H1 (cell line): ENCODE data around the gene KLHL40. TPM values are rescaled to one million over a fixed set of nuclear protein-coding genes. Genes with fewer than 3 reads are reported as not detected.

Experiments
- CTCF ChIA-PET: fragments of 300-600 bp; sonication (Branson Sonifier 250); formaldehyde crosslinking; loops from one replicate; lab custom pipeline; 2021; ENCODE audit not compliant: partially characterized antibody; lab: Charles Lee
- POLR2A ChIA-PET: fragments of 300-600 bp; sonication (Branson Sonifier 250); formaldehyde crosslinking; loops from one replicate; lab custom pipeline; 2021; ENCODE audit warnings: inconsistent platforms; ENCODE audit not compliant: partially characterized antibody; lab: Charles Lee
- DNase-seq, 2 experiments: peaks; one replicate each; pipeline versions ENCODE4 v3.0.0 to v3.0.0-alpha.2; 2010 to 2022; ENCODE audit warnings: low spot score in 2 of 2, low read depth in 1 of 2, mixed read lengths in 1 of 2
- FAIRE-seq: peaks from 2 replicates; lab custom pipeline; 2011; peaks lifted over from hg19 to GRCh38; lab: Jason Lieb, UNC
- H2AFZ ChIP-seq: 2 replicates; pipeline ENCODE4 v1.8.1; 2012; ENCODE audit warnings: low read length, inconsistent platforms
- H2AK5ac ChIP-seq: 2 replicates; pipeline ENCODE4 v1.6.1; 2013; ENCODE audit warnings: low read depth, low read length
- H2BK120ac ChIP-seq: replicated peaks from 2 replicates; pipeline ENCODE3; 2013; ENCODE audit warnings: low read depth, low read length, inconsistent platforms
- H2BK12ac ChIP-seq: 2 replicates; pipeline ENCODE4 v1.6.1; 2013; ENCODE audit warnings: low read depth, low read length
- H2BK15ac ChIP-seq: 2 replicates; pipeline ENCODE4 v1.6.1; 2013; ENCODE audit warnings: low read length
- H2BK20ac ChIP-seq: 2 replicates; pipeline ENCODE4 v1.6.1; 2013; ENCODE audit warnings: low read length
- H2BK5ac ChIP-seq: 2 replicates; pipeline ENCODE4 v1.6.1; 2013; ENCODE audit warnings: low read depth, low read length
- H3K14ac ChIP-seq: 2 replicates; pipeline ENCODE4 v1.6.1; 2013; ENCODE audit warnings: inconsistent platforms; ENCODE audit not compliant: insufficient read length
- H3K18ac ChIP-seq: 2 replicates; pipeline ENCODE4 v1.6.1; 2013; ENCODE audit warnings: low read length; ENCODE audit errors: extremely low read depth
- H3K23ac ChIP-seq: 2 replicates; pipeline ENCODE4 v1.6.1; 2013; ENCODE audit warnings: inconsistent platforms; ENCODE audit not compliant: insufficient read length
- H3K23me2 ChIP-seq: 2 replicates; pipeline ENCODE4 v1.6.1; 2013; ENCODE audit warnings: low read depth, low read length
- H3K27ac ChIP-seq: 2 replicates; pipeline ENCODE4 v1.6.1; 2011; ENCODE audit warnings: low read depth, low read length, inconsistent platforms
- H3K27me3 ChIP-seq, 4 experiments: replicated peaks in 1 of 4; 1 replicate in 1 of 4; 2 replicates in 3 of 4; pipeline versions ENCODE4 v1.6.1 to v1.8.1; 2011 to 2013; ENCODE audit warnings: low read length in 3 of 4, mild to moderate bottlenecking in 3 of 4, inconsistent platforms in 2 of 4, mixed read lengths in 2 of 4, moderate library complexity in 1 of 4; ENCODE audit not compliant: control insufficient read depth in 3 of 4, insufficient read depth in 3 of 4; ENCODE audit errors: extremely low read depth in 1 of 4
- H3K36me3 ChIP-seq, 4 experiments: 2 replicates each; pipeline versions ENCODE4 v1.6.1 to v1.8.1; 2011 to 2013; ENCODE audit warnings: mild to moderate bottlenecking in 4 of 4, low read length in 3 of 4, moderate library complexity in 2 of 4, control low read depth in 1 of 4, inconsistent platforms in 1 of 4; ENCODE audit not compliant: insufficient read depth in 4 of 4, control insufficient read depth in 2 of 4
- H3K4ac ChIP-seq: replicated peaks from 2 replicates; pipeline ENCODE3; 2013; ENCODE audit warnings: low read length, low read depth, mixed read lengths, inconsistent platforms; ENCODE audit not compliant: insufficient read length
- H3K4me1 ChIP-seq, 4 experiments: replicated peaks in 1 of 4; 1 replicate in 1 of 4; 2 replicates in 3 of 4; pipeline versions ENCODE4 v1.6.1 to v1.8.1; 2011 to 2013; ENCODE audit warnings: low read length in 3 of 4, inconsistent platforms in 2 of 4, mixed read lengths in 1 of 4; ENCODE audit not compliant: insufficient read depth in 4 of 4, control insufficient read depth in 3 of 4
- H3K4me2 ChIP-seq, 2 experiments: 2 replicates each; pipeline versions ENCODE4 v1.6.1 to v1.8.1; 2011 to 2013; ENCODE audit warnings: low read depth in 2 of 2, low read length in 2 of 2, control low read depth in 1 of 2, inconsistent platforms in 1 of 2, mild to moderate bottlenecking in 1 of 2; ENCODE audit not compliant: insufficient read depth in 1 of 2
- H3K4me3 ChIP-seq, 4 experiments: fragments of 200-600, 300-600 bp in 1 of 4; sonication (generic), shearing (Covaris generic), sonication (Bioruptor Twin) in 1 of 4; 2 replicates each; pipeline versions ENCODE4 v1.5.1 to v1.8.1; 2011 to 2016; ENCODE audit warnings: low read length in 4 of 4, low read depth in 3 of 4, control low read depth in 2 of 4, inconsistent platforms in 2 of 4, mild to moderate bottlenecking in 2 of 4, mixed read lengths in 1 of 4, moderate library complexity in 1 of 4; ENCODE audit not compliant: insufficient read depth in 2 of 4; ENCODE audit errors: extremely low read depth in 1 of 4
- H3K56ac ChIP-seq: replicated peaks from 2 replicates; pipeline ENCODE3; 2013; ENCODE audit warnings: low read depth, mild to moderate bottlenecking, mixed read lengths, low read length, inconsistent platforms; ENCODE audit not compliant: insufficient read length
- H3K79me1 ChIP-seq: 2 replicates; pipeline ENCODE4 v1.6.1; 2013; ENCODE audit warnings: low read depth, low read length, control low read depth
- H3K79me2 ChIP-seq, 2 experiments: 2 replicates each; pipeline versions ENCODE4 v1.6.1 to v1.8.1; 2012 to 2013; ENCODE audit warnings: low read length in 2 of 2, mild to moderate bottlenecking in 2 of 2, inconsistent platforms in 1 of 2; ENCODE audit not compliant: insufficient read depth in 2 of 2, control insufficient read depth in 1 of 2
- H3K9ac ChIP-seq, 4 experiments: replicated peaks in 1 of 4; 1 replicate in 1 of 4; 2 replicates in 3 of 4; pipeline versions ENCODE4 v1.6.1 to v1.8.1; 2011 to 2013; ENCODE audit warnings: low read depth in 3 of 4, low read length in 3 of 4, control low read depth in 2 of 4, mild to moderate bottlenecking in 2 of 4, moderate library complexity in 2 of 4, inconsistent platforms in 1 of 4; ENCODE audit errors: extremely low read depth in 1 of 4
- H3K9me3 ChIP-seq, 2 experiments: 2 replicates each; pipeline versions ENCODE4 v1.6.1 to v1.8.1; 2012 to 2013; ENCODE audit warnings: mild to moderate bottlenecking in 2 of 2, moderate library complexity in 2 of 2, control low read depth in 1 of 2, inconsistent platforms in 1 of 2, low read depth in 1 of 2, low read length in 1 of 2, mixed read lengths in 1 of 2; ENCODE audit not compliant: insufficient read depth in 2 of 2
- H4K20me1 ChIP-seq, 2 experiments: replicated peaks in 1 of 2; 2 replicates each; pipeline versions ENCODE3 to v1.8.1; 2011 to 2013; ENCODE audit warnings: inconsistent platforms in 2 of 2, low read length in 2 of 2, mild to moderate bottlenecking in 1 of 2; ENCODE audit not compliant: insufficient read depth in 2 of 2, control insufficient read depth in 1 of 2
- H4K5ac ChIP-seq: 2 replicates; pipeline ENCODE4 v1.6.1; 2013; ENCODE audit warnings: low read length, low read depth, mixed read lengths, inconsistent platforms; ENCODE audit not compliant: insufficient read length
- H4K8ac ChIP-seq: 2 replicates; pipeline ENCODE4 v1.8.0; 2013; ENCODE audit warnings: mild to moderate bottlenecking, moderate library complexity, low read length, inconsistent platforms; ENCODE audit not compliant: insufficient read depth; ENCODE audit errors: extremely low read depth
- H4K91ac ChIP-seq: replicated peaks from 2 replicates; pipeline ENCODE3; 2013; ENCODE audit warnings: low read length, mixed read lengths, inconsistent platforms; ENCODE audit not compliant: insufficient read length
- BCL11A ChIP-seq, 2 experiments: IDR thresholded peaks; one replicate each; pipeline ENCODE4 v1.6.1; 2011; ENCODE audit warnings: low read depth in 2 of 2, low read length in 2 of 2, mild to moderate bottlenecking in 2 of 2
- CTCF ChIP-seq, 3 experiments: IDR thresholded peaks; 1 replicate in 2 of 3; 2 replicates in 1 of 3; pipeline versions ENCODE4 v1.5.1 to v1.6.1; 2011; ENCODE audit warnings: low read length in 3 of 3, mild to moderate bottlenecking in 3 of 3, inconsistent platforms in 2 of 3, low read depth in 1 of 3, moderate library complexity in 1 of 3; ENCODE audit not compliant: insufficient read depth in 1 of 3; ENCODE audit errors: control extremely low read depth in 1 of 3
- EZH2 ChIP-seq: fragments of 200-600 bp; sonication (generic); IDR thresholded peaks from 2 replicates; pipeline ENCODE4 v1.7.1; 2012; ENCODE audit warnings: low read depth, mild to moderate bottlenecking, moderate library complexity, low read length, inconsistent platforms; ENCODE audit not compliant: severe bottlenecking
- HDAC2 ChIP-seq, 2 experiments: fragments of 300-600 bp in 1 of 2; sonication (generic) in 1 of 2; IDR thresholded peaks; 2 replicates each; pipeline ENCODE4 v1.6.1; 2011 to 2012; ENCODE audit warnings: low read depth in 2 of 2, low read length in 2 of 2, mild to moderate bottlenecking in 2 of 2, moderate library complexity in 2 of 2, borderline replicate concordance in 1 of 2, inconsistent platforms in 1 of 2
- NRF1 ChIP-seq: IDR thresholded peaks from 2 replicates; pipeline ENCODE4 v1.6.1; 2011; ENCODE audit warnings: mild to moderate bottlenecking, low read depth, low read length, improper control_type of control experiment
- POU5F1 ChIP-seq: IDR thresholded peaks from 2 replicates; pipeline ENCODE4 v1.6.1; 2011; ENCODE audit warnings: low read depth, mild to moderate bottlenecking, low read length, moderate library complexity
- TAF7 ChIP-seq: optimal IDR thresholded peaks from 2 replicates; pipeline ENCODE3; 2011; ENCODE audit warnings: low read depth, mild to moderate bottlenecking, inconsistent platforms, low read length, moderate library complexity, borderline replicate concordance
- TBP ChIP-seq: IDR thresholded peaks from 2 replicates; pipeline ENCODE4 v1.6.1; 2011; ENCODE audit warnings: low read depth, low read length, improper control_type of control experiment
- TCF12 ChIP-seq: IDR thresholded peaks from 2 replicates; pipeline ENCODE4 v1.6.1; 2011; ENCODE audit warnings: low read depth, mild to moderate bottlenecking, low read length
- WGBS, 2 experiments: shearing (Covaris generic) in 1 of 2; methylation state at CpG; one replicate each; pipeline versions ENCODE4 v1.1.6 to v1.1.7; 2013 to 2015; ENCODE audit warnings: low lambda C conversion rate in 2 of 2, mixed read lengths in 2 of 2, inconsistent platforms in 1 of 2, low coverage in 1 of 2, missing lambda C conversion rate in 1 of 2; ENCODE audit not compliant: insufficient replicate concordance in 2 of 2, insufficient coverage in 1 of 2, insufficient read length in 1 of 2; ENCODE audit errors: extremely low coverage in 1 of 2, missing lambda C conversion rate in 1 of 2; 5-methylcytosine and 5-hydroxymethylcytosine counted together
- polyA plus RNA-seq, 7 experiments: library from polyadenylated mRNA; depleted of rRNA in 3 of 7; stranded (reverse) in 5 of 7; unstranded in 2 of 7; fragments of >200 nt in 5 of 7; fragments of 200-250 nt in 2 of 7; gene quantifications; 1 replicate in 5 of 7; 2 replicates in 1 of 7; 4 replicates in 1 of 7; pipeline versions ENCODE4 v1.2.1 to v1.2.3, GENCODE V29; 2011 to 2013; ENCODE audit warnings: missing spikeins in 2 of 7, mixed read lengths in 2 of 7
- total RNA-seq: library from RNA; stranded (reverse); fragmentation: NEBNext Ultra II Directional; extraction: Animal tissue kit (Norgen Biotek cat#: 25700); gene quantifications from 2 replicates; pipeline ENCODE4 v1.2.1, GENCODE V29; 2021
- TF ChIP-seq, protein P1 (sequence below): IDR thresholded peaks from 2 replicates; pipeline ENCODE4 v1.6.1; 2011; ENCODE audit warnings: low read depth, mild to moderate bottlenecking, low read length; ENCODE audit not compliant: insufficient read depth

The KLHL40 gene
- total and polyA plus RNA-seq, 2 of the 8 experiments (the other 6 are each of a cell fraction or from before 2014, with no cell fraction given) = 0.02 TPM; not detected in 1

- H3K79me1 ChIP-seq = no peaks in the 10 kb centered on the region
- no peak overlapping the region for H4K5ac ChIP-seq
- H3K23me2 ChIP-seq = no peaks in the 10 kb centered on the region
- H2BK20ac ChIP-seq = no peak overlapping the region
- no peak overlapping the region for H2BK12ac ChIP-seq
- H4K91ac ChIP-seq = no peak overlapping the region
- H3K4me1 ChIP-seq = no peaks in the 10 kb centered on the region; a peak in 2 of 7 replicates
- DNase-seq (peak in 1 of 2 experiments; percentile 29), FAIRE-seq (no peak)
- no peak overlapping the region for H3K18ac ChIP-seq
- H3K27me3 ChIP-seq = no peaks in the 10 kb centered on the region
- ChIA-PET CTCF (interaction anchor here (0.6 to 11.4 kb wide), 15 partner anchors 10 to 167 kb away, joined by 3 to 53 read pairs (median 4); partner anchors contain the start of genes ACKR2 and HHATL), POLR2A (interaction anchor here (0.7 to 2.3 kb wide), 5 partner anchors 9 to 58 kb away, joined by 3 to 9 read pairs (median 3); partner anchors contain the start of genes HHATL and ZBTB47)
- no peak overlapping the region for H2AFZ ChIP-seq
- H3K56ac ChIP-seq = no peak overlapping the region
- no peak overlapping the region for H3K4me2 ChIP-seq
- H3K9ac ChIP-seq = no peak overlapping the region
- no peaks in the 10 kb centered on the region for H3K79me2 ChIP-seq
- H4K8ac ChIP-seq = no peak overlapping the region
- no peak overlapping the region for H3K4me3 ChIP-seq
- peak overlapping the region; percentile 18; the same call in 1 of the 2 replicates for H2BK5ac ChIP-seq
- H4K20me1 ChIP-seq = no peaks in the 10 kb centered on the region
- H3K4ac ChIP-seq = no peak overlapping the region
- WGBS, 2 experiments = 87% methylated on average over 4 of the region's 4 CpGs; no CpG with 5 or more reads in 1 of the 2 experiments
- H3K36me3 ChIP-seq = no peaks in the 10 kb centered on the region
- H2BK15ac ChIP-seq = no peak overlapping the region
- H2AK5ac ChIP-seq = no peak overlapping the region
- H2BK120ac ChIP-seq = no peak overlapping the region
- no peak overlapping the region for H3K23ac ChIP-seq
- H3K9me3 ChIP-seq = no peaks in the 10 kb centered on the region
- no peak overlapping the region for H3K27ac ChIP-seq
- H3K14ac ChIP-seq = no peak overlapping the region
- TF ChIP-seq TAF7 (no peak), NRF1 (no peak), TBP (no peak), HDAC2 (IDR thresholded peaks at IDR 0.05; ENCODE audit: borderline replicate concordance in 1 of 2, low read depth in 2 of 2, low read length in 2 of 2) (no peak), EZH2 (no peak), TCF12 (no peak), POU5F1 (no peak), CTCF (IDR thresholded peaks at IDR 0.05; ENCODE audit: control extremely low read depth in 1 of 3, insufficient read depth in 1 of 3, low read depth in 1 of 3, low read length in 3 of 3) (no peak), BCL11A (IDR thresholded peaks at IDR 0.05; ENCODE audit: low read depth in 2 of 2, low read length in 2 of 2) (no peak)
- TF ChIP-seq, protein P1, sequence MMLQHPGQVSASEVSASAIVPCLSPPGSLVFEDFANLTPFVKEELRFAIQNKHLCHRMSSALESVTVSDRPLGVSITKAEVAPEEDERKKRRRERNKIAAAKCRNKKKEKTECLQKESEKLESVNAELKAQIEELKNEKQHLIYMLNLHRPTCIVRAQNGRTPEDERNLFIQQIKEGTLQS = no peak
Observed at GRCh38 chr3:42712344-42712648, 27.0 kb downstream of the KLHL40 start.
